Loucy (cell line): ENCODE results near the gene NELFA.
"Not testable (repeated sequence)": the region's sequence is repeated elsewhere in the genome, so short reads cannot be mapped to it uniquely, and the experiment has no call there.

Experiments used
- H2AFZ ChIP-seq: fragments of 200-600 bp; sonication (generic); 2 replicates; pipeline ENCODE4 v1.6.0; 2016; ENCODE audit warnings: antibody characterized with exemption, mild to moderate bottlenecking, low read length, moderate library complexity
- H3F3A ChIP-seq: fragments of 200-600 bp; 2 replicates; pipeline ENCODE4 v1.6.0; 2016; ENCODE audit warnings: antibody characterized with exemption, low read depth, mild to moderate bottlenecking
- H3K27me3 ChIP-seq: fragments of 200-600 bp; sonication (generic); 2 replicates; pipeline ENCODE4 v1.6.1; 2014; ENCODE audit warnings: low read length, mild to moderate bottlenecking; ENCODE audit not compliant: insufficient read depth, poor library complexity, severe bottlenecking
- H3K36me3 ChIP-seq: fragments of 200-600 bp; sonication (generic); 2 replicates; pipeline ENCODE4 v1.6.1; 2016; ENCODE audit warnings: low read length; ENCODE audit not compliant: insufficient read depth
- H3K4me1 ChIP-seq: fragments of 200-600 bp; sonication (generic); 2 replicates; pipeline ENCODE4 v1.5.1; 2014; ENCODE audit warnings: low read length, mild to moderate bottlenecking; ENCODE audit not compliant: insufficient read depth, poor library complexity, severe bottlenecking
- H3K4me2 ChIP-seq: fragments of 200-600 bp; sonication (generic); 2 replicates; pipeline ENCODE4 v1.6.0; 2014; ENCODE audit warnings: antibody characterized with exemption, low read length, low read depth, mild to moderate bottlenecking; ENCODE audit not compliant: poor library complexity, severe bottlenecking
- H3K4me3 ChIP-seq: fragments of 200-600 bp; sonication (generic); 2 replicates; pipeline ENCODE4 v1.5.1; 2014; ENCODE audit warnings: low read length, mild to moderate bottlenecking, mixed read lengths; ENCODE audit not compliant: poor library complexity, severe bottlenecking
- H3K79me2 ChIP-seq: fragments of 200-600 bp; sonication (generic); 2 replicates; pipeline ENCODE4 v1.6.1; 2014; ENCODE audit warnings: low read length; ENCODE audit not compliant: insufficient read depth
- H3K9ac ChIP-seq: fragments of 200-600 bp; sonication (generic); 2 replicates; pipeline ENCODE4 v1.6.0; 2014; ENCODE audit warnings: mild to moderate bottlenecking, low read depth, low read length, moderate library complexity; ENCODE audit not compliant: poor library complexity, severe bottlenecking
- H3K9me2 ChIP-seq: fragments of 200-600 bp; sonication (generic); replicated peaks from 2 replicates; pipeline ENCODE4 v1.6.1; 2016; ENCODE audit warnings: low read depth, low read length, mixed read lengths
- H3K9me3 ChIP-seq: fragments of 200-600 bp; sonication (generic); 2 replicates; pipeline ENCODE4 v1.6.1; 2014; ENCODE audit warnings: mild to moderate bottlenecking, antibody characterized with exemption, low read length, low read depth; ENCODE audit not compliant: insufficient read depth
- H4K20me1 ChIP-seq: fragments of 200-600 bp; sonication (generic); 2 replicates; pipeline ENCODE4 v1.6.0; 2014; ENCODE audit warnings: antibody characterized with exemption, low read length, mild to moderate bottlenecking; ENCODE audit not compliant: insufficient read depth, poor library complexity, severe bottlenecking
- CTCF ChIP-seq: fragments of 200-600 bp; sonication (generic); conservative IDR thresholded peaks from 2 replicates; pipeline ENCODE4 v1.5.1; 2014; ENCODE audit warnings: mild to moderate bottlenecking, antibody characterized with exemption, low read length
- EZH2phosphoT487 ChIP-seq: fragments of 200-600 bp; IDR thresholded peaks from 2 replicates; pipeline ENCODE4 v1.6.1; 2018; ENCODE audit warnings: antibody characterized with exemption, mild to moderate bottlenecking, moderate library complexity, borderline replicate concordance

The NELFA gene

GRCh38 chr4:2006956-2007653 lies 1.7 kb downstream of the NELFA start:
- H2AFZ ChIP-seq: no peak overlapping the region
- peak overlapping the region; percentile 84 for H3K9ac ChIP-seq
- peaks cover 25% of the 10 kb centered on the region for H3K4me1 ChIP-seq
- peaks cover 42% of the 10 kb centered on the region for H4K20me1 ChIP-seq
- H3K9me2 ChIP-seq: no peaks in the 10 kb centered on the region
- H3K4me2 ChIP-seq: peak overlapping the region; percentile 79
- no peaks in the 10 kb centered on the region for H3F3A ChIP-seq
- peaks cover 67% of the 10 kb centered on the region for H3K79me2 ChIP-seq
- H3K4me3 ChIP-seq: peak overlapping the region; percentile 75
- no peaks in the 10 kb centered on the region for H3K36me3 ChIP-seq
- TF ChIP-seq CTCF (no peak), EZH2phosphoT487 (no peak)
- no peaks in the 10 kb centered on the region for H3K9me3 ChIP-seq
- H3K27me3 ChIP-seq: no peaks in the 10 kb centered on the region

DNA sequence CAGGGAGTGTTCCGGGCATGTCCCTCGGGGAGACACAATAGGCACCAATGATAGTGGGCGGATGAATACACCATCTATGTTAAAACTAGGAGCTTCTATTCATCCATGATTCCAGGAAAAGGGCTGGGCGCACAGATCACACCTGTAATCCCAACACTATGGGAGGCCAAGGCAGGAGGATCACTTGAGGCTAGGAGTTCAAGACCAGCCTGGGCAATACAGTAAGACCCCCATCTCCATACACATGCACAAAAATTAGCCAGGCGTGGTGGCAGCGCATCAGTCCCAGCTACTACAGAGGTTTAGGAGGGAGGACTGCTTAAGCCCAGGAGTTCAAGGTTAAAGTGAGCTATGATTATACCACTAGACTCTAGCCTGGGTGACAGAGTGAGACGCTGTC lies 2.4 kb downstream of the NELFA start:
- TF ChIP-seq CTCF (no peak), EZH2phosphoT487 (no peak)
- no peaks in the 10 kb centered on the region for H3K9me3 ChIP-seq
- H3F3A ChIP-seq: no peaks in the 10 kb centered on the region
- H3K9me2 ChIP-seq: no peaks in the 10 kb centered on the region
- H3K4me3 ChIP-seq: peak overlapping the region; percentile 75
- H3K9ac ChIP-seq: peak overlapping the region; percentile 9
- H3K79me2 ChIP-seq: peaks cover 72% of the 10 kb centered on the region
- H4K20me1 ChIP-seq: peaks cover 45% of the 10 kb centered on the region
- H3K27me3 ChIP-seq: no peaks in the 10 kb centered on the region
- peak overlapping the region; percentile 79 for H3K4me2 ChIP-seq
- H3K4me1 ChIP-seq: peaks cover 25% of the 10 kb centered on the region
- H3K36me3 ChIP-seq: no peaks in the 10 kb centered on the region
- H2AFZ ChIP-seq: no peak overlapping the region

DNA sequence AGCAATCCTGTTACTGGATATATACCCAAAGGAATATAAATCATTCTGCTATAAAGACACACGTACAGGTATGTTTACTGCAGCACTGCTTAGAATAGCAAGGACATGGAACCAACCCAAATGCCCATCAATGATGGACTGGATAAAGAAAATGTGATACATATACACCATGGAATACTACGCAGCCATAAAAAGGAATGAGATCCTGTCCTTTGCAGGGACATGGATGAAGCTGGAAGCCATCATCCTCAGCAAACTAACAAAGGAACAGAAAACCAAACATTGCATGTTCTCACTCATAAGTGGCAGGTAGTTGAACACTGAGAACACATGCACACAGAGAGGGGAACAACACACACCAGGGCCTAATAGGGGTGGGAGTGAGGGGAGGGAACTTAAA lies 5.4 kb downstream of the NELFA start:
- not testable (repeated sequence) for H2AFZ ChIP-seq, H3K36me3 ChIP-seq, H3K4me2 ChIP-seq, H3F3A ChIP-seq, H3K9me2 ChIP-seq, H3K4me3 ChIP-seq, H3K9me3 ChIP-seq, H3K9ac ChIP-seq, H3K27me3 ChIP-seq
- peaks cover 97% of the 10 kb centered on the region for H3K79me2 ChIP-seq
- H4K20me1 ChIP-seq: peaks cover 50% of the 10 kb centered on the region
- peaks cover 21% of the 10 kb centered on the region for H3K4me1 ChIP-seq

GRCh38 chr4:1999308-1999707 lies 9.5 kb downstream of the NELFA start:
- H3K79me2 ChIP-seq: peaks cover 96% of the 10 kb centered on the region
- H3K4me3 ChIP-seq, H2AFZ ChIP-seq, H3F3A ChIP-seq, H3K9me2 ChIP-seq, H3K9me3 ChIP-seq, H3K4me2 ChIP-seq, H3K36me3 ChIP-seq, H3K4me1 ChIP-seq, H3K27me3 ChIP-seq, H3K9ac ChIP-seq: not testable (repeated sequence)
- peaks cover 48% of the 10 kb centered on the region for H4K20me1 ChIP-seq
